Mesenchymal stem cell (in vitro differentiated cells and primary cell): ENCODE measurements around the gene PPP1R9B.

ENCODE experiments used
- DNase-seq: peaks from one replicate; pipeline ENCODE4 v3.0.0-alpha.2; 2013
- H2AFZ ChIP-seq: one replicate; pipeline ENCODE4 v1.6.1; 2013; ENCODE audit warnings: low read depth, mild to moderate bottlenecking, control low read depth, inconsistent platforms, low read length, moderate library complexity
- H2AK5ac ChIP-seq: 2 replicates; pipeline ENCODE4 v1.6.1; 2013; ENCODE audit warnings: low read length, moderate library complexity, mild to moderate bottlenecking, inconsistent platforms; ENCODE audit not compliant: severe bottlenecking
- H2BK120ac ChIP-seq: one replicate; pipeline ENCODE4 v1.6.1; 2013; ENCODE audit warnings: low read depth, mild to moderate bottlenecking, inconsistent platforms, low read length, moderate library complexity
- H2BK12ac ChIP-seq, 2 experiments: one replicate each; pipeline ENCODE4 v1.6.1; 2013; ENCODE audit warnings: inconsistent platforms in 2 of 2, low read length in 2 of 2, mild to moderate bottlenecking in 2 of 2, moderate library complexity in 2 of 2, control low read depth in 1 of 2
- H2BK15ac ChIP-seq: one replicate; pipeline ENCODE4 v1.6.1; 2013; ENCODE audit warnings: mild to moderate bottlenecking, low read depth, inconsistent platforms; ENCODE audit not compliant: poor library complexity, severe bottlenecking
- H2BK5ac ChIP-seq: 2 replicates; pipeline ENCODE4 v1.6.1; 2013; ENCODE audit warnings: low read depth, mild to moderate bottlenecking, low read length, control low read depth, inconsistent platforms; ENCODE audit not compliant: poor library complexity, severe bottlenecking
- H3K14ac ChIP-seq, 2 experiments: one replicate each; pipeline ENCODE4 v1.6.1; 2013; ENCODE audit warnings: inconsistent platforms in 2 of 2, low read length in 2 of 2, control low read depth in 1 of 2, mild to moderate bottlenecking in 1 of 2, moderate library complexity in 1 of 2
- H3K18ac ChIP-seq, 2 experiments: one replicate each; pipeline ENCODE4 v1.6.1; 2013; ENCODE audit warnings: inconsistent platforms in 2 of 2, low read length in 2 of 2, control low read depth in 1 of 2, low read depth in 1 of 2, mild to moderate bottlenecking in 1 of 2
- H3K23ac ChIP-seq, 2 experiments: one replicate each; pipeline ENCODE4 v1.6.1; 2013; ENCODE audit warnings: inconsistent platforms in 2 of 2, low read length in 2 of 2, mild to moderate bottlenecking in 2 of 2, moderate library complexity in 2 of 2, control low read depth in 1 of 2
- H3K27ac ChIP-seq: 2 replicates; pipeline ENCODE4 v1.5.1; 2013; ENCODE audit warnings: mild to moderate bottlenecking, moderate library complexity, low read length, control low read depth, inconsistent platforms; ENCODE audit not compliant: poor library complexity, severe bottlenecking
- H3K27me3 ChIP-seq, 2 experiments: 2 replicates each; pipeline versions ENCODE4 v1.6.1 to v1.7.0; 2013; ENCODE audit warnings: low read length in 2 of 2, mild to moderate bottlenecking in 2 of 2, moderate library complexity in 2 of 2, control low read depth in 1 of 2, inconsistent platforms in 1 of 2; ENCODE audit not compliant: control insufficient read depth in 1 of 2, insufficient read depth in 1 of 2
- H3K36me3 ChIP-seq, 2 experiments: 2 replicates each; pipeline versions ENCODE4 v1.6.1 to v1.7.0; 2013; ENCODE audit warnings: low read length in 2 of 2, control low read depth in 1 of 2, inconsistent platforms in 1 of 2, low read depth in 1 of 2, mild to moderate bottlenecking in 1 of 2; ENCODE audit not compliant: insufficient read depth in 2 of 2, control insufficient read depth in 1 of 2
- H3K4ac ChIP-seq, 2 experiments: one replicate each; pipeline ENCODE4 v1.6.1; 2013; ENCODE audit warnings: inconsistent platforms in 2 of 2, low read length in 2 of 2, mild to moderate bottlenecking in 2 of 2, moderate library complexity in 2 of 2, control low read depth in 1 of 2, low read depth in 1 of 2
- H3K4me1 ChIP-seq: 2 replicates; pipeline ENCODE4 v1.6.1; 2013; ENCODE audit warnings: low read depth, low read length, control low read depth; ENCODE audit not compliant: control insufficient read depth, insufficient read depth
- H3K4me2 ChIP-seq: 2 replicates; pipeline ENCODE4 v1.6.1; 2013; ENCODE audit warnings: low read length, mild to moderate bottlenecking, inconsistent platforms; ENCODE audit not compliant: poor library complexity, severe bottlenecking
- H3K4me3 ChIP-seq, 2 experiments: 2 replicates each; pipeline versions ENCODE4 v1.5.1 to v1.7.0; 2013; ENCODE audit warnings: low read length in 2 of 2, mild to moderate bottlenecking in 2 of 2, control low read depth in 1 of 2, low read depth in 1 of 2; ENCODE audit not compliant: insufficient read depth in 1 of 2
- H3K79me1 ChIP-seq: replicated peaks from 2 replicates; pipeline ENCODE4 v1.6.1; 2013; ENCODE audit warnings: mild to moderate bottlenecking, control low read depth, low read length, inconsistent platforms; ENCODE audit not compliant: poor library complexity, severe bottlenecking
- H3K9ac ChIP-seq: 2 replicates; pipeline ENCODE4 v1.7.0; 2013; ENCODE audit warnings: mild to moderate bottlenecking, low read length, moderate library complexity
- H3K9me3 ChIP-seq: 2 replicates; pipeline ENCODE4 v1.7.0; 2013; ENCODE audit warnings: mild to moderate bottlenecking, low read length; ENCODE audit not compliant: control insufficient read depth
- H4K8ac ChIP-seq: one replicate; pipeline ENCODE4 v1.6.1; 2013; ENCODE audit warnings: inconsistent platforms, mild to moderate bottlenecking, low read length, moderate library complexity
- H4K91ac ChIP-seq: one replicate; pipeline ENCODE4 v1.6.1; 2013; ENCODE audit warnings: mild to moderate bottlenecking, low read length, inconsistent platforms
- WGBS: methylation state at CpG from one replicate; pipeline ENCODE4 v1.1.7; 2013; ENCODE audit warnings: mixed read lengths; 5-methylcytosine and 5-hydroxymethylcytosine counted together

The PPP1R9B gene

GRCh38 chr17:50182783-50183420, 32.4 kb upstream of the PPP1R9B start:
- no peak overlapping the region for H2BK120ac ChIP-seq
- no peak overlapping the region for H2AK5ac ChIP-seq
- no peak overlapping the region for H3K18ac ChIP-seq
- peak overlapping the region; percentile 100 for H3K9ac ChIP-seq
- DNase-seq: no peak
- no peak overlapping the region for H4K8ac ChIP-seq
- no peak overlapping the region for H2BK15ac ChIP-seq
- H2AFZ ChIP-seq: no peak overlapping the region
- no peak overlapping the region for H3K4me2 ChIP-seq
- no peak overlapping the region for H3K4ac ChIP-seq
- peaks cover 51% of the 10 kb centered on the region for H3K4me1 ChIP-seq
- H3K14ac ChIP-seq: no peak overlapping the region
- no peak overlapping the region for H2BK5ac ChIP-seq
- no peak overlapping the region for H2BK12ac ChIP-seq
- no peak overlapping the region for H3K4me3 ChIP-seq
- H3K27me3 ChIP-seq: no peaks in the 10 kb centered on the region
- 92% methylated on average over 16 of the region's 18 CpGs for WGBS
- H3K79me1 ChIP-seq: no peaks in the 10 kb centered on the region
- H3K9me3 ChIP-seq: no peaks in the 10 kb centered on the region
- H3K36me3 ChIP-seq: peaks cover 43 to 64% of the 10 kb centered on the region in 2 experiments
- H4K91ac ChIP-seq: no peak overlapping the region
- H3K23ac ChIP-seq: no peak overlapping the region
- peak overlapping the region; percentile 73 for H3K27ac ChIP-seq

- no peak overlapping the region for H3K4me2 ChIP-seq
- no peak overlapping the region for H3K4me3 ChIP-seq
- H3K18ac ChIP-seq: peak overlapping the region; percentile 43
- H2AFZ ChIP-seq: no peak overlapping the region
- no peaks in the 10 kb centered on the region for H3K79me1 ChIP-seq
- no peak overlapping the region for H3K23ac ChIP-seq
- 89% methylated on average over 12 of the region's 12 CpGs for WGBS
- H2BK120ac ChIP-seq: no peak overlapping the region
- H3K36me3 ChIP-seq: peaks cover 32 to 54% of the 10 kb centered on the region in 2 experiments
- no peak overlapping the region for H2BK12ac ChIP-seq
- no peak overlapping the region for H4K91ac ChIP-seq
- peak overlapping the region; percentile 42 for H3K9ac ChIP-seq
- peak overlapping the region; percentile 67 for H3K27ac ChIP-seq
- H3K9me3 ChIP-seq: no peaks in the 10 kb centered on the region
- H2AK5ac ChIP-seq: peak overlapping the region; percentile 63
- DNase-seq: peak; percentile 80
- H4K8ac ChIP-seq: peak overlapping the region; percentile 28
- H2BK15ac ChIP-seq: peak overlapping the region; percentile 29
- no peak overlapping the region for H2BK5ac ChIP-seq
- no peaks in the 10 kb centered on the region for H3K27me3 ChIP-seq
- H3K4me1 ChIP-seq: peaks cover 57% of the 10 kb centered on the region
- no peak overlapping the region for H3K14ac ChIP-seq
- H3K4ac ChIP-seq: no peak overlapping the region
These were observed 31.4 kb upstream of the PPP1R9B start for GRCh38 chr17:50181591-50182560.

DNA sequence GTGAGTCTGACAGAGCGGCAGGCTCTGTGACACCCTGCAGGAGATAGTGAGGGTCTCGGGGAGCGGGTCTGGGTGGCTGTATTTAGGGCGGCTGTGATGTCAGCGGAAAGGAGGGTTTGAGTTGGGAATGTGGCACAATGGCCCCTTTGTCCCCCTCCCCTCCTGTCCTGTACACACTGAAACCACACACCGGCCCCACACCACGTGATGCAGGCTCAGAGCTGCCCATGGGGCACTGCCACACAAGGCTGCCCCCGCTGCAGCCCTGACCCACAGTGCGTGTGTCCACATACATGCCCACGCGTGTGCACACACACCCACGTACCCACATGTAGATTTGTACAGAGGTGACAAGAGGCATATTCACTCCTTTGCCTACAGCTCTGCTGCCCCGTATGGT, 30.7 kb upstream of the PPP1R9B start:
- no peak for DNase-seq
- no peaks in the 10 kb centered on the region for H3K79me1 ChIP-seq
- H2AFZ ChIP-seq: no peak overlapping the region
- H3K23ac ChIP-seq: no peak overlapping the region
- peak overlapping the region; percentile 42 for H3K9ac ChIP-seq
- peak overlapping the region; percentile 5 for H4K91ac ChIP-seq
- H2AK5ac ChIP-seq: peak overlapping the region; percentile 0
- H4K8ac ChIP-seq: no peak overlapping the region
- peaks cover 57% of the 10 kb centered on the region for H3K4me1 ChIP-seq
- no peaks in the 10 kb centered on the region for H3K27me3 ChIP-seq
- H3K14ac ChIP-seq: no peak overlapping the region
- peak overlapping the region; percentile 67 for H3K27ac ChIP-seq
- H3K18ac ChIP-seq: peak overlapping the region in 1 of 2 experiments; percentile 76
- no peak overlapping the region for H2BK15ac ChIP-seq
- H3K4me2 ChIP-seq: no peak overlapping the region
- H3K4ac ChIP-seq: no peak overlapping the region
- no peak overlapping the region for H2BK5ac ChIP-seq
- H3K36me3 ChIP-seq: peaks cover 25 to 46% of the 10 kb centered on the region in 2 experiments
- H2BK120ac ChIP-seq: no peak overlapping the region
- H3K9me3 ChIP-seq: no peaks in the 10 kb centered on the region
- H2BK12ac ChIP-seq: no peak overlapping the region
- H3K4me3 ChIP-seq: no peak overlapping the region
- WGBS: 94% methylated on average over 11 of the region's 13 CpGs

GRCh38 chr17:50180620-50181019, 30.1 kb upstream of the PPP1R9B start:
- Histone ChIP-seq H4K8ac (no peak overlapping the region), H3K27ac (no peak overlapping the region), H3K4me3 (no peak overlapping the region), H3K23ac (no peak overlapping the region), H3K9me3 (no peaks in the 10 kb centered on the region), H2AK5ac (no peak overlapping the region), H3K4me1 (peaks cover 56% of the 10 kb centered on the region), H2BK120ac (no peak overlapping the region), H2BK5ac (no peak overlapping the region), H3K14ac (no peak overlapping the region), H3K36me3 (peaks cover 20 to 41% of the 10 kb centered on the region in 2 experiments), H2AFZ (no peak overlapping the region), H3K4ac (no peak overlapping the region), H3K4me2 (no peak overlapping the region), H3K79me1 (no peaks in the 10 kb centered on the region), H3K18ac (no peak overlapping the region), H2BK15ac (no peak overlapping the region), H3K27me3 (no peaks in the 10 kb centered on the region), H4K91ac (no peak overlapping the region), H3K9ac (no peak overlapping the region), H2BK12ac (peak overlapping the region in 1 of 2 experiments; percentile 17)
- no peak for DNase-seq
- 77% methylated on average over 5 of the region's 12 CpGs for WGBS
